Stomach smooth muscle (tissue), 2 donors: Measurements from ENCODE around the gene ASTE1.
"Not testable (repeated sequence)": the region's sequence is repeated elsewhere in the genome, so short reads cannot be mapped to it uniquely, and the experiment has no call there.

Experiments
- H3K27ac ChIP-seq: one replicate; pipeline ENCODE4 v1.7.0; 2013; ENCODE audit warnings: mild to moderate bottlenecking, low read length, inconsistent platforms
- H3K27me3 ChIP-seq, 2 donors: one replicate each; pipeline ENCODE4 v1.7.0; 2013; ENCODE audit warnings: low read length in 2 of 2; ENCODE audit not compliant: insufficient read depth in 2 of 2, control insufficient read depth in 1 of 2
- H3K36me3 ChIP-seq, 2 donors: one replicate each; pipeline ENCODE4 v1.7.0; 2013; ENCODE audit warnings: low read length in 2 of 2; ENCODE audit not compliant: control insufficient read depth in 2 of 2, insufficient read depth in 2 of 2
- H3K4me1 ChIP-seq: one replicate; pipeline ENCODE4 v1.7.0; 2013; ENCODE audit warnings: low read length; ENCODE audit not compliant: control insufficient read depth, insufficient read depth
- H3K4me3 ChIP-seq, 2 donors: one replicate each; pipeline ENCODE4 v1.7.0; 2013; ENCODE audit warnings: low read length in 2 of 2
- H3K9ac ChIP-seq, 2 donors: one replicate each; pipeline ENCODE4 v1.7.0; 2013; ENCODE audit warnings: low read length in 2 of 2, mild to moderate bottlenecking in 1 of 2
- H3K9me3 ChIP-seq, 2 donors: one replicate each; pipeline ENCODE4 v1.7.0; 2013; ENCODE audit warnings: low read length in 2 of 2; ENCODE audit not compliant: control insufficient read depth in 2 of 2
- donor health status: healthy.
- donor health status: Pancreatic carcinoma.

The ASTE1 gene

GRCh38 chr3:131042271-131042985 is 15.8 kb upstream of the ASTE1 start:
- H3K27ac ChIP-seq, H3K9me3 ChIP-seq, H3K27me3 ChIP-seq, H3K4me3 ChIP-seq, H3K4me1 ChIP-seq, H3K36me3 ChIP-seq, H3K9ac ChIP-seq: not testable (repeated sequence)

- H3K27ac ChIP-seq, result no peak overlapping the region
- no peaks in the 10 kb centered on the region for H3K9me3 ChIP-seq
- H3K9ac ChIP-seq, result no peak overlapping the region
- no peak overlapping the region for H3K4me3 ChIP-seq
- no peaks in the 10 kb centered on the region for H3K36me3 ChIP-seq
- H3K4me1 ChIP-seq, result no peaks in the 10 kb centered on the region
- no peaks in the 10 kb centered on the region for H3K27me3 ChIP-seq
These were observed 11.7 kb upstream of the ASTE1 start for GRCh38 chr3:131038326-131038725.

DNA sequence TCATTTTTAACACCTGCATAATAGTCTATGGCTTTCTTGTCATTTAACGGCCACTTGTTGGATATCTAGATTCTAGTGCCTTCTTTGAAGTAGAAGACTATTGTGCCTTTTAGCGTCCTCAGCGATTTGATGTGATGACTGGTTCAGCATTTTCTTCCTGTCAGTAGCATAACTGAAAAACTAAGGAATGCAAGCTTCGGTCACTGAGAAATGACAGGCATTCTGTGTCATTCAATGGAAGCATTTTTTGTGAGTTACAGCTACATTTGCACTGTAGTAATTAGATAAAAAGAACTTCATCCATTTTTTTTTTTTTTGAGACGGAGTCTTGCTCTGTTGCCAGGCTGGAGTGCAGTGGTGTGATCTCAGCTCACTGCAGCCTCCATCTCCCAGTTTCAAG is 10.4 kb upstream of the ASTE1 start:
- Histone ChIP-seq H3K9ac (no peak overlapping the region), H3K27me3 (no peaks in the 10 kb centered on the region), H3K4me3 (no peak overlapping the region), H3K4me1 (no peaks in the 10 kb centered on the region), H3K27ac (no peak overlapping the region), H3K9me3 (no peaks in the 10 kb centered on the region), H3K36me3 (no peaks in the 10 kb centered on the region)

DNA sequence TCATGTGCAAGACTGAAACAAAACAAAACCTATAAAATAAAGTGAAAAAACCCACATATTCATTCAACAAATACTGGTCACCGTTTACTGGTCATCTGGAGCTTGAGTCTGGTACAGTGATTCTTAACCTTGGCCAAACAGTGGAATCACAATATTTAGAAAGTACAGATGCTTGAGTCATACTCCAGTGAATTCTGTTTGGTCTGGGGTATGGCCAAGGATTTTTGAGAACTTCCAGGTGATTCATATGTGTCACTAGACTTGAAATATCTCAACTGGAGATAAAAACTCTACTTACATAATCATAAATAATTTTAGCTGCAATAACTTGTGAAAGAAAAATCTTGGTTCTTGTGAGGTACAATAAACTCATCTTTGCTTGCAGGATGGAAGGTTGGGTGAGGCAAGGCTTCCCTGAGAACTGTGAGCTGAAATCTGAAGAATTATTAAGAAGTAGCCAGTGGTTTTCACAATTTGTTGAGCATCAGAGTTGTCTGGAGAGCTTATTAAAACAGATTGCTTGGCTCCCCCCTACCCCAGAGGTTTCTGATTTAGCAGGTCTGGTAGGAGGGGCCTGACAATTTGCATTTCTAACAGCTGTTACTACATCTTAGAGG is 9.7 kb upstream of the ASTE1 start:
- no peaks in the 10 kb centered on the region for H3K27me3 ChIP-seq
- no peaks in the 10 kb centered on the region for H3K4me1 ChIP-seq
- no peak overlapping the region for H3K9ac ChIP-seq
- H3K36me3 ChIP-seq, result no peaks in the 10 kb centered on the region
- no peaks in the 10 kb centered on the region for H3K9me3 ChIP-seq
- no peak overlapping the region for H3K27ac ChIP-seq
- no peak overlapping the region for H3K4me3 ChIP-seq

- Histone ChIP-seq H3K4me3 (no peak overlapping the region), H3K9me3 (no peaks in the 10 kb centered on the region), H3K4me1 (no peaks in the 10 kb centered on the region), H3K9ac (no peak overlapping the region), H3K36me3 (no peaks in the 10 kb centered on the region), H3K27me3 (no peaks in the 10 kb centered on the region), H3K27ac (no peak overlapping the region)
These were observed 7.0 kb upstream of the ASTE1 start for GRCh38 chr3:131033480-131034080.

- Histone ChIP-seq H3K36me3 (no peaks in the 10 kb centered on the region), H3K9ac (no peak overlapping the region), H3K9me3 (no peaks in the 10 kb centered on the region), H3K4me3 (no peak overlapping the region), H3K27me3 (no peaks in the 10 kb centered on the region), H3K27ac (no peak overlapping the region), H3K4me1 (peaks cover 5% of the 10 kb centered on the region)
These were observed 5.0 kb upstream of the ASTE1 start for GRCh38 chr3:131031660-131032059.

DNA sequence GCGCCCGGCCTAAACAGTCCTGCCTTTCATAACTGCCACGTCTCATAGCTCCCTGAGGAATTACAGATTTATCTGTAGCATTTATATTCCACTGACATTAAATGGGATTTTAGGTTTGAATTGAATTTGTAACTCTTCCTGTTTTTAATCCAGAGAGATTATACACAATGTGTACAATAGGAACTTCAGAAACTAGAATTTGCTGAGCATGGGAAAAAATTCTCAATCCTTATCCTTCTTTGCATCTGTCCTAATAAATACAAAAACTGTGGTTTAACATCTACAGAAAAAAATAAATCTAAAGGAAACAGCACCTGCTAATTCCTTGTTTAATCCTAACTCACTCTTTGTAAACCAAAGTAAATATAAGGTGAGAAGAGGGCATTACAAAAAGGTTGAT is 2.2 kb upstream of the ASTE1 start:
- Histone ChIP-seq H3K4me3 (no peak overlapping the region), H3K36me3 (peaks cover 4% of the 10 kb centered on the region in 2 donors), H3K4me1 (peaks cover 5% of the 10 kb centered on the region), H3K27me3 (no peaks in the 10 kb centered on the region), H3K9me3 (no peaks in the 10 kb centered on the region), H3K27ac (no peak overlapping the region), H3K9ac (no peak overlapping the region)

GRCh38 chr3:131025539-131025938 is 1.1 kb downstream of the ASTE1 start:
- H3K4me3 ChIP-seq, result peak overlapping the region; percentile 90 to 99
- H3K36me3 ChIP-seq, result peaks cover 6 to 8% of the 10 kb centered on the region in 2 donors
- peaks cover 10% of the 10 kb centered on the region for H3K4me1 ChIP-seq
- H3K27ac ChIP-seq, result no peak overlapping the region
- H3K27me3 ChIP-seq, result no peaks in the 10 kb centered on the region
- peak overlapping the region in 1 of 2 donors; percentile 87 for H3K9ac ChIP-seq
- H3K9me3 ChIP-seq, result no peaks in the 10 kb centered on the region

DNA sequence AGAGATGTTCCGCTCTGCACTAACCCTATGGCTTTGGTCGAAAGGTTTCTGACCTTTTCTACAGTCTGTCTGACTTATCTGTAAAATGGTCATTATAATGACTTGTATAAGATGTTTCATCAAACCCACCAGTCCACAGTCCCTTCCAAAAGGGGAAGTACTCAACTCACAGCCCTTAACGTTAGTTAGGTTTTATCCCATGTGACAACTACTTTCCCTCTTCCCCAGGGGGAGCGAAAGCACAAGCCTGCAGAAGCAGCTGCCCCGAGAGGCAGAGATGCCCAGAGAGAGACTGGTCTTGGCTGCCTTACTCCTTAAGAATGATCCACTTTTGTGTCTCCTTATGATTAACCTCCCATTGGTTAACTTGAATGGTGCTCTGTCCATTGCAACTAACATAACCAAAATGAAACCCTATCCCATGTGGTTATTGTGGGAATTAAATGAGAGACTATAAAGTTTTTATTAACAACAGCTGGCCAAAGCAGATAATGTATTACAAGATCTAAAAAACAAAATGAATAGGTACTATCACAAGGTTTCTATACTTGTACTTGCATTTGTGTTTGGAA is 6.4 kb downstream of the ASTE1 start:
- no peak overlapping the region for H3K4me3 ChIP-seq
- no peak overlapping the region for H3K27ac ChIP-seq
- no peak overlapping the region for H3K9ac ChIP-seq
- no peaks in the 10 kb centered on the region for H3K27me3 ChIP-seq
- H3K4me1 ChIP-seq, result peaks cover 5% of the 10 kb centered on the region
- peaks cover 18 to 32% of the 10 kb centered on the region in 2 donors for H3K36me3 ChIP-seq
- no peaks in the 10 kb centered on the region for H3K9me3 ChIP-seq

- Histone ChIP-seq H3K27me3 (no peaks in the 10 kb centered on the region), H3K36me3 (peaks cover 19 to 39% of the 10 kb centered on the region in 2 donors), H3K27ac (no peak overlapping the region), H3K9ac (no peak overlapping the region), H3K4me1 (peaks cover 5% of the 10 kb centered on the region), H3K4me3 (no peak overlapping the region), H3K9me3 (no peaks in the 10 kb centered on the region)
These were observed 7.7 kb downstream of the ASTE1 start for GRCh38 chr3:131018970-131019369.

DNA sequence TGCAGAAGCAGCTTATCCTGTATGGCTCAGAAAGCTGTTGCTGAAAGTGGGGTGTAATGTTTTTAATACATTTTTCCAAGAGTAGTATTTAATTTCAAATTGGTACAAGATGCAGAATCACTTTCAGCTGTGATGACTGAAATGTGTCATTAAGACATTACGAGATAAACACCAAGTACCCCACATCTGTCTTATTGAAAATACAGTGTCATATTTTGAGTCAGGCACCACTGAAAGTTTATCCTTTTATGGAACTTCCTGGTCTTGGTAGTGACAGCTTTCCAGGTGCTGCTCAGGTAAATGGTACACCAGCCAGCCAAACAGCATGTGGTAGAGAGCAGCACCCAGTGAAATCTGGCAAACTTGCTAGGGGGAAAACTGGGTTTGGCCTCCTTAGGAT is 16.9 kb downstream of the ASTE1 start:
- Histone ChIP-seq H3K9me3 (no peaks in the 10 kb centered on the region), H3K9ac (no peak overlapping the region), H3K36me3 (peaks cover 19 to 20% of the 10 kb centered on the region in 2 donors), H3K27me3 (no peaks in the 10 kb centered on the region), H3K4me3 (no peak overlapping the region), H3K27ac (no peak overlapping the region), H3K4me1 (no peaks in the 10 kb centered on the region)
